Posterior cingulate gyrus (tissue), 11 donors: ENCODE measurements around the gene PPARA.

Experiments
- DNase-seq, 10 donors: peaks; one replicate each; pipeline versions ENCODE4 v3.0.0 to v3.0.0-alpha.2; 2020 to 2021; ENCODE audit warnings: mixed read lengths in 3 of 10
- intact Hi-C: fragments of 100-400 bp; cut with DNase I; formaldehyde crosslinking; loops from one replicate; pipeline ENCODE4 v1.15.1; 2023

The PPARA gene

GRCh38 chr22:46286006-46286405 lies 135.7 kb downstream of the PPARA start:
- DNase-seq = peak in 1 of 10 donors; percentile 55
- intact Hi-C loops = no loop called here

GRCh38 chr22:46286941-46287872 lies 136.9 kb downstream of the PPARA start:
- intact Hi-C loops = no loop called here
- DNase-seq = peak in 3 of 10 donors; percentile 9 to 73 (median 72)

GRCh38 chr22:46287873-46288751 lies 137.8 kb downstream of the PPARA start:
- DNase-seq = peak in 3 of 10 donors; percentile 63 to 75 (median 72)
- intact Hi-C loops = no loop called here

- DNase-seq = peak in 1 of 10 donors; percentile 52
- intact Hi-C loops = no loop called here
These were observed 138.5 kb downstream of the PPARA start for GRCh38 chr22:46288846-46289243.

- DNase-seq = peak in 3 of 10 donors; percentile 30 to 78 (median 75)
- intact Hi-C loops = no loop called here
These were observed 139.0 kb downstream of the PPARA start for GRCh38 chr22:46289244-46289891.

DNA sequence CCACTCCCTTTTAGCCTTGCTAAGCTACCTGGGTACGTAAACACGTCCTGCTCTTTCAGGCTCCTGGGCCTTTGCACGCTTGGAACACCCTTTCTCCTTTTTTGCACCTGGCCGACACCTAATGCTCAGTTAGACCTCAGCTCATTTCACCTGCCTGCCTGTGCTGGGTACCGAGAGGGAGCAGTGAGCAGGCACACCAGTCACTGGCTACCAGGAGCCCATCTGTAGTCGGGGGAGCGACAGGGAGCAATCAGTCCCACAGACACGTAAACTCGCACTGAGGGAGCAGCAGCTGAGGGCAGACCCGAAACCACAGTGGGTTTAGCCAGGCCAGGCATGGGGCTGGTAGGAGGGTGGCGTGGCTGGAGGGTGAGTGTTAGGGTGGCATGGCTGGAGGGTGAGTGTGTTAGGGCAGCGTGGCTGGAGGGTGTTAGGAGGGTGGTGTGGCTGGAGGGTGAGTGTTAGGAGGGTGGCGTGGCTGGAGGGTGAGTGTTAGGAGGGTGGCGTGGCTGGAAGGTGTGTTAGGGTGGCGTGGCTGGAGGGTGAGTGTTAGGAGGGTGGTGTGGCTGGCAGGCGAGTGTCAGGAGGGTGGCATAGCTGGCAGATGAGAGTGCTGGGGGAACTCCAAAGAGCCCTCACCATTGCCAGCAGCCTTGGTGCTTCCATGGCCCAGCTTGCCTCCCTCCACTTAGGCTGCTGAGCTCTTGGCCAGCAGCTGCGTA lies 140.0 kb downstream of the PPARA start:
- DNase-seq = peak in 3 of 10 donors; percentile 22 to 49 (median 42)
- intact Hi-C loops = no loop called here

DNA sequence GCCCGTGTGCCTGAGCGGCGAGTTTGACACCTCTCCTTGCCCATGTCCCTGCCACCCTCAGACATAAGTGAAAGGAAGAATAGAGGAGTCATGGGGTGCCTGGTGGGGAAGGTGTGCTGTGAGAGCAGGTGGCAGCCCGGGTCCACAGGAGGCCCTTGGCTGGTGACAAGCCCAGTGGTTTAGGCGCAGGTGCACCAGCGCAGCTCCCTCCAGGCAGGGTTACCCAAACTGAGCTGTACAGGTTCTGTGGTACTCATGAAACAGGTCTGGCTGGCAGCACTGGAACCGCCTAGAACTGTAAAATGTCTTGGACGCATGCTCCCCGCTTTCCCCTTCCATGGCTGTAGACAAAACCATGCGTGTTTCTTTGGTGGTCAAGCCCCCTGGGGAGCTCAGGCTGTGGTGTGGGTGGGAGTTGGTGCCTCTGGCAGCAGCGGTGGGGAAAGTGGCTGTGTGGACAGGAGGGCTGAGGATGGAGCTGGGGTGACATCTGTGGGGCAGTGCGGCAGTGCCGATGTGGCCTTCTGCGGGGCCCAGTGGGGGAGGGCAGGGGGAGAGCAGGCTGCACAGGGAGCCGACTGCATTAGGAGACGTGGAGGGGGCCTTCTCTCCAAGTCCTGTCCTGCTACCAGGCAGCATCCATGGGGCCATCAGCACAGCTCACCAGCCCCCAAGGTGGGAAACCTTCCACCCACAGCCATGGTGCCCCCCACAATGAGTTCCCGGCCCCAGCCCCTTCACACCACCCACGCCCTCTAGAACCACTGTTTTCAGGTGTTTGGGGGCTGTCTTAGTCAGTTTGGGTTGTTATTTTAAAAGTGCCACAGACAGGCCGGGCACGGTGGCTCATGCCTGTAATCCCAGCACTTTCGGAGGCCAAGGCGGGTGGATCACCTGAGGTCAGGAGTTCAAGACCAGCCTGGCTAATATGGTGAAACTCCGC lies 140.8 kb downstream of the PPARA start:
- intact Hi-C loops = no loop called here
- peak in 3 of 10 donors; percentile 39 to 81 (median 58) for DNase-seq

DNA sequence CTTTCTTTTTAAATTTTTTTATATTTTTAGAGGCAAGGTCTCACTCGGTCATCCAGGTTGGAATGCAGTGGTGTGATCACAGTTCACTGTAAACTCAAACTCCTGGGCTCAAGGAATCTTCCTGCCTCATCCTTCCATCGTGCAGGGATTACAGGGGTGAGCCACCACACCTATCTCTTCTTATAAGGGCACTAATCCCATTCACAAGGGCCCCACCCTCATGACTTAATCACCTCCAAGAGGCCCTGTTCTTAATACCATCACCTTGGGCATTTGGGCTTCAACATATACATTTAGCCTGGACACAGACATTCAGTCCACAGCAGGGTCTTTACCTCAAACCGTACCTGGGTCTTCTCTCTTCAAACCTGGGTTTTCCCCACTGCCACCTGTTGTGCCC lies 141.8 kb downstream of the PPARA start:
- intact Hi-C loops = no loop called here
- no peak for DNase-seq

DNA sequence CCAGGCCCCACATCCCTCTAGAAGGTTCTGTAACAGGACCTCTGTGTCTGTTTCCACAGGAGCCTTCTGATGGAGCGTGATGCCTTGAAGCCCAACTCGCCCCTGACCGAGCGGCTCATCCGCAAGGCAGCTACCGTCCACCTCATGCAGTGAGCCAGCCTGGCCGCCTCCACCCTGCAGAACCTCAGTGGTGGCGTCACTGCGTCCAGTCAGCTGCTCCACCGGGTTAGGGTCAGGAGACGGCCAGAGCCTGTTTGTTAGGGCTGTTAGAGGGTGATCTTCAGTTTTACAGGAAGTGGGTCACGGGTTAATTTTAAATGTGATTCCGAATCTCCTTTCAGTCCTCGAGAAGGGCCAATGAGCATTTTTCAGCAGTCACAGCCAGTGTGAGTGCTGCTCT lies 142.4 kb downstream of the PPARA start:
- DNase-seq = peak in 3 of 10 donors; percentile 55 to 78 (median 73)
- intact Hi-C loops = no loop called here
